SK-N-SH treated with all-trans-retinoic acid at 6 μM for 48 hours (cell line): ENCODE data around the gene NADSYN1.

Experiments
- ATAC-seq: fragments of 200-7000 bp; cut with Tn5 transposase; 3 replicates; pipeline ENCODE4 v1.9.1; 2020; ENCODE audit warnings: mild to moderate bottlenecking, moderate library complexity
- ARNTL ChIP-seq: fragments of 450-650 bp; formaldehyde crosslinking; IDR thresholded peaks from 2 replicates; pipeline ENCODE4 v1.5.0; 2020; ENCODE audit warnings: low read depth, mild to moderate bottlenecking, moderate library complexity, borderline replicate concordance
- BACH2 ChIP-seq: fragments of 250-450 bp; sonication (Bioruptor Pico); IDR thresholded peaks from 2 replicates; pipeline ENCODE4 v1.9.0; 2021; ENCODE audit warnings: mild to moderate bottlenecking, borderline replicate concordance
- CSDC2 ChIP-seq: fragments of 250-450 bp; sonication (Bioruptor Pico); IDR thresholded peaks from 2 replicates; pipeline ENCODE4 v1.5.0; 2020; ENCODE audit warnings: mild to moderate bottlenecking, moderate library complexity
- ESRRG ChIP-seq: fragments of 250-450 bp; sonication (Bioruptor Pico); IDR thresholded peaks from 2 replicates; pipeline ENCODE4 v1.6.1; 2021; ENCODE audit warnings: mild to moderate bottlenecking
- GLIS3 ChIP-seq: fragments of 250-450 bp; sonication (Bioruptor Pico); IDR thresholded peaks from 2 replicates; pipeline ENCODE4 v1.5.0; 2020; ENCODE audit warnings: mild to moderate bottlenecking, moderate library complexity
- ISL1 ChIP-seq: fragments of 250-450 bp; sonication (Bioruptor Pico); IDR thresholded peaks from 2 replicates; pipeline ENCODE4 v2.1.2; 2022; ENCODE audit warnings: mild to moderate bottlenecking, moderate library complexity
- OSR1 ChIP-seq: fragments of 250-450 bp; sonication (Bioruptor Pico); IDR thresholded peaks from 2 replicates; pipeline ENCODE4 v1.8.0; 2022; ENCODE audit warnings: moderate library complexity, mild to moderate bottlenecking, inconsistent platforms
- PPARA ChIP-seq: fragments of 250-450 bp; sonication (Bioruptor Pico); IDR thresholded peaks from 2 replicates; pipeline ENCODE4 v1.5.0; 2020; ENCODE audit warnings: mild to moderate bottlenecking, borderline replicate concordance
- RARB ChIP-seq: fragments of 250-450 bp; sonication (Bioruptor Pico); IDR thresholded peaks from 2 replicates; pipeline ENCODE4 v1.8.0; 2021; ENCODE audit warnings: mild to moderate bottlenecking, moderate library complexity
- SNAI2 ChIP-seq: fragments of 250-450 bp; sonication (Bioruptor Pico); IDR thresholded peaks from 2 replicates; pipeline ENCODE4 v1.5.0; 2020; ENCODE audit warnings: mild to moderate bottlenecking, moderate library complexity
- TCF4 ChIP-seq: fragments of 250-450 bp; sonication (Bioruptor Pico); IDR thresholded peaks from 2 replicates; pipeline ENCODE4 v1.8.0; 2021; ENCODE audit warnings: mild to moderate bottlenecking, moderate library complexity, borderline replicate concordance
- TOX ChIP-seq: fragments of 250-450 bp; sonication (Bioruptor Pico); IDR thresholded peaks from 2 replicates; pipeline ENCODE4 v1.8.0; 2021; ENCODE audit warnings: mild to moderate bottlenecking, moderate library complexity, borderline replicate concordance
- ZC3H10 ChIP-seq: fragments of 250-450 bp; sonication (Bioruptor Pico); IDR thresholded peaks from 2 replicates; pipeline ENCODE4 v1.5.1; 2021; ENCODE audit warnings: mild to moderate bottlenecking, moderate library complexity
- ZFP3 ChIP-seq: fragments of 250-450 bp; sonication (Bioruptor Pico); IDR thresholded peaks from 2 replicates; pipeline ENCODE4 v1.5.0; 2020; ENCODE audit warnings: mild to moderate bottlenecking, moderate library complexity
- ZFP30 ChIP-seq: fragments of 450-650 bp; formaldehyde crosslinking; IDR thresholded peaks from 2 replicates; pipeline ENCODE4 v1.5.0; 2022; ENCODE audit warnings: mild to moderate bottlenecking, moderate library complexity
- ZNF565 ChIP-seq: fragments of 450-650 bp; formaldehyde crosslinking; conservative IDR thresholded peaks from 2 replicates; pipeline ENCODE4 v1.5.0; 2020; ENCODE audit warnings: low read depth, mild to moderate bottlenecking, moderate library complexity
- ZNF70 ChIP-seq: fragments of 450-650 bp; formaldehyde crosslinking; IDR thresholded peaks from 2 replicates; pipeline ENCODE4 v1.5.0; 2020; ENCODE audit warnings: mild to moderate bottlenecking, moderate library complexity
- ZNF8 ChIP-seq: fragments of 450-650 bp; formaldehyde crosslinking; IDR thresholded peaks from 2 replicates; pipeline ENCODE4 v1.5.0; 2020; ENCODE audit warnings: mild to moderate bottlenecking, moderate library complexity
- TF ChIP-seq, protein P1 (sequence below): fragments of 250-450 bp; sonication (Bioruptor Pico); IDR thresholded peaks from 2 replicates; pipeline ENCODE4 v1.8.0; 2021; ENCODE audit warnings: low read depth, mild to moderate bottlenecking, moderate library complexity, borderline replicate concordance
- TF ChIP-seq, protein P2 (sequence below): fragments of 250-450 bp; sonication (Bioruptor Pico); IDR thresholded peaks from 2 replicates; pipeline ENCODE4 v1.5.0; 2020; ENCODE audit warnings: mild to moderate bottlenecking, moderate library complexity
- TF ChIP-seq, protein P3 (sequence below): fragments of 250-450 bp; sonication (Bioruptor Pico); IDR thresholded peaks from 2 replicates; pipeline ENCODE4 v1.5.1; 2021; ENCODE audit warnings: mild to moderate bottlenecking, moderate library complexity
- TF ChIP-seq, protein P4 (sequence below): fragments of 250-450 bp; sonication (Bioruptor Pico); IDR thresholded peaks from 2 replicates; pipeline ENCODE4 v1.8.0; 2020; ENCODE audit warnings: mild to moderate bottlenecking, moderate library complexity, borderline replicate concordance
- TF ChIP-seq, protein P5 (sequence below): fragments of 250-450 bp; sonication (Bioruptor Pico); IDR thresholded peaks from 2 replicates; pipeline ENCODE4 v1.5.1; 2020; ENCODE audit warnings: low read depth, mild to moderate bottlenecking, moderate library complexity

NADSYN1 gene

DNA sequence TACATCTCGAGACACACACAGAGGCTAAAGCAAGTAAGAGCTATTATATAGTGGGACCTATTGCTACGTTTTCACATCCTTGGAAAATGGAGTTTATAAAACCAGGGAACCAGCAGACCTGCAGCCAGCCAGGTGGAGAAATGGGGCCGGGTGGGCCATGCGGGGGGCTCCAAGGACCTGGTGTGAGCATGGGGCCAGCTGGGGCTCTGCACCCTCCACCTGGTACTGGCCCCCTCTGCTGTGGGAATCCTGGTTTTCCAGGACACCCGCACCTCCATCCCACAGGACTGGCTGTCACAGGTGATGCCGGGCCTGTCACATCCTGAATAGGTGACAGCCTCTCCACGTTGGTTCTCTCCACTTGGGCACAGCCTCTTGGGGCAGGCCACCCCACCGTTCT, 16.1 kb upstream of the NADSYN1 start:
- TF ChIP-seq, protein P1, sequence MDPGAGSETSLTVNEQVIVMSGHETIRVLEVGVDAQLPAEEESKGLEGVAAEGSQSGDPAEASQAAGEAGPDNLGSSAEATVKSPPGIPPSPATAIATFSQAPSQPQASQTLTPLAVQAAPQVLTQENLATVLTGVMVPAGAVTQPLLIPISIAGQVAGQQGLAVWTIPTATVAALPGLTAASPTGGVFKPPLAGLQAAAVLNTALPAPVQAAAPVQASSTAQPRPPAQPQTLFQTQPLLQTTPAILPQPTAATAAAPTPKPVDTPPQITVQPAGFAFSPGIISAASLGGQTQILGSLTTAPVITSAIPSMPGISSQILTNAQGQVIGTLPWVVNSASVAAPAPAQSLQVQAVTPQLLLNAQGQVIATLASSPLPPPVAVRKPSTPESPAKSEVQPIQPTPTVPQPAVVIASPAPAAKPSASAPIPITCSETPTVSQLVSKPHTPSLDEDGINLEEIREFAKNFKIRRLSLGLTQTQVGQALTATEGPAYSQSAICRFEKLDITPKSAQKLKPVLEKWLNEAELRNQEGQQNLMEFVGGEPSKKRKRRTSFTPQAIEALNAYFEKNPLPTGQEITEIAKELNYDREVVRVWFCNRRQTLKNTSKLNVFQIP (CRISPR knock-in tag) = no peak
- TF ChIP-seq TOX = no peak
- no peak for TF ChIP-seq ZFP3
- no peak for TF ChIP-seq ZC3H10 (CRISPR knock-in tag)
- TF ChIP-seq, protein P2, sequence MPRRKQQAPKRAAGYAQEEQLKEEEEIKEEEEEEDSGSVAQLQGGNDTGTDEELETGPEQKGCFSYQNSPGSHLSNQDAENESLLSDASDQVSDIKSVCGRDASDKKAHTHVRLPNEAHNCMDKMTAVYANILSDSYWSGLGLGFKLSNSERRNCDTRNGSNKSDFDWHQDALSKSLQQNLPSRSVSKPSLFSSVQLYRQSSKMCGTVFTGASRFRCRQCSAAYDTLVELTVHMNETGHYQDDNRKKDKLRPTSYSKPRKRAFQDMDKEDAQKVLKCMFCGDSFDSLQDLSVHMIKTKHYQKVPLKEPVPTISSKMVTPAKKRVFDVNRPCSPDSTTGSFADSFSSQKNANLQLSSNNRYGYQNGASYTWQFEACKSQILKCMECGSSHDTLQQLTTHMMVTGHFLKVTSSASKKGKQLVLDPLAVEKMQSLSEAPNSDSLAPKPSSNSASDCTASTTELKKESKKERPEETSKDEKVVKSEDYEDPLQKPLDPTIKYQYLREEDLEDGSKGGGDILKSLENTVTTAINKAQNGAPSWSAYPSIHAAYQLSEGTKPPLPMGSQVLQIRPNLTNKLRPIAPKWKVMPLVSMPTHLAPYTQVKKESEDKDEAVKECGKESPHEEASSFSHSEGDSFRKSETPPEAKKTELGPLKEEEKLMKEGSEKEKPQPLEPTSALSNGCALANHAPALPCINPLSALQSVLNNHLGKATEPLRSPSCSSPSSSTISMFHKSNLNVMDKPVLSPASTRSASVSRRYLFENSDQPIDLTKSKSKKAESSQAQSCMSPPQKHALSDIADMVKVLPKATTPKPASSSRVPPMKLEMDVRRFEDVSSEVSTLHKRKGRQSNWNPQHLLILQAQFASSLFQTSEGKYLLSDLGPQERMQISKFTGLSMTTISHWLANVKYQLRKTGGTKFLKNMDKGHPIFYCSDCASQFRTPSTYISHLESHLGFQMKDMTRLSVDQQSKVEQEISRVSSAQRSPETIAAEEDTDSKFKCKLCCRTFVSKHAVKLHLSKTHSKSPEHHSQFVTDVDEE (CRISPR knock-in tag) = no peak
- TF ChIP-seq GLIS3 = no peak
- no peak for TF ChIP-seq ARNTL (CRISPR knock-in tag)
- TF ChIP-seq, protein P3, sequence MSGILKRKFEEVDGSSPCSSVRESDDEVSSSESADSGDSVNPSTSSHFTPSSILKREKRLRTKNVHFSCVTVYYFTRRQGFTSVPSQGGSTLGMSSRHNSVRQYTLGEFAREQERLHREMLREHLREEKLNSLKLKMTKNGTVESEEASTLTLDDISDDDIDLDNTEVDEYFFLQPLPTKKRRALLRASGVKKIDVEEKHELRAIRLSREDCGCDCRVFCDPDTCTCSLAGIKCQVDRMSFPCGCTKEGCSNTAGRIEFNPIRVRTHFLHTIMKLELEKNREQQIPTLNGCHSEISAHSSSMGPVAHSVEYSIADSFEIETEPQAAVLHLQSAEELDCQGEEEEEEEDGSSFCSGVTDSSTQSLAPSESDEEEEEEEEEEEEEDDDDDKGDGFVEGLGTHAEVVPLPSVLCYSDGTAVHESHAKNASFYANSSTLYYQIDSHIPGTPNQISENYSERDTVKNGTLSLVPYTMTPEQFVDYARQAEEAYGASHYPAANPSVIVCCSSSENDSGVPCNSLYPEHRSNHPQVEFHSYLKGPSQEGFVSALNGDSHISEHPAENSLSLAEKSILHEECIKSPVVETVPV = no peak
- no peak for TF ChIP-seq TCF4 (CRISPR knock-in tag)
- no peak for TF ChIP-seq RARB (CRISPR knock-in tag)
- no peak for TF ChIP-seq ZFP30 (CRISPR knock-in tag)
- TF ChIP-seq CSDC2 (CRISPR knock-in tag) = no peak
- TF ChIP-seq ZNF70 (CRISPR knock-in tag) = no peak
- TF ChIP-seq, protein P4, sequence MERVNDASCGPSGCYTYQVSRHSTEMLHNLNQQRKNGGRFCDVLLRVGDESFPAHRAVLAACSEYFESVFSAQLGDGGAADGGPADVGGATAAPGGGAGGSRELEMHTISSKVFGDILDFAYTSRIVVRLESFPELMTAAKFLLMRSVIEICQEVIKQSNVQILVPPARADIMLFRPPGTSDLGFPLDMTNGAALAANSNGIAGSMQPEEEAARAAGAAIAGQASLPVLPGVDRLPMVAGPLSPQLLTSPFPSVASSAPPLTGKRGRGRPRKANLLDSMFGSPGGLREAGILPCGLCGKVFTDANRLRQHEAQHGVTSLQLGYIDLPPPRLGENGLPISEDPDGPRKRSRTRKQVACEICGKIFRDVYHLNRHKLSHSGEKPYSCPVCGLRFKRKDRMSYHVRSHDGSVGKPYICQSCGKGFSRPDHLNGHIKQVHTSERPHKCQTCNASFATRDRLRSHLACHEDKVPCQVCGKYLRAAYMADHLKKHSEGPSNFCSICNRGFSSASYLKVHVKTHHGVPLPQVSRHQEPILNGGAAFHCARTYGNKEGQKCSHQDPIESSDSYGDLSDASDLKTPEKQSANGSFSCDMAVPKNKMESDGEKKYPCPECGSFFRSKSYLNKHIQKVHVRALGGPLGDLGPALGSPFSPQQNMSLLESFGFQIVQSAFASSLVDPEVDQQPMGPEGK = no peak
- no peak for TF ChIP-seq PPARA (CRISPR knock-in tag)
- TF ChIP-seq, protein P5, sequence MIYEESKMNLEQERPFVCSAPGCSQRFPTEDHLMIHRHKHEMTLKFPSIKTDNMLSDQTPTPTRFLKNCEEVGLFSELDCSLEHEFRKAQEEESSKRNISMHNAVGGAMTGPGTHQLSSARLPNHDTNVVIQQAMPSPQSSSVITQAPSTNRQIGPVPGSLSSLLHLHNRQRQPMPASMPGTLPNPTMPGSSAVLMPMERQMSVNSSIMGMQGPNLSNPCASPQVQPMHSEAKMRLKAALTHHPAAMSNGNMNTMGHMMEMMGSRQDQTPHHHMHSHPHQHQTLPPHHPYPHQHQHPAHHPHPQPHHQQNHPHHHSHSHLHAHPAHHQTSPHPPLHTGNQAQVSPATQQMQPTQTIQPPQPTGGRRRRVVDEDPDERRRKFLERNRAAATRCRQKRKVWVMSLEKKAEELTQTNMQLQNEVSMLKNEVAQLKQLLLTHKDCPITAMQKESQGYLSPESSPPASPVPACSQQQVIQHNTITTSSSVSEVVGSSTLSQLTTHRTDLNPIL (CRISPR knock-in tag) = no peak
- no peak for TF ChIP-seq ISL1 (CRISPR knock-in tag)
- no peak for TF ChIP-seq SNAI2 (CRISPR knock-in tag)
- no peak for TF ChIP-seq ZNF565 (CRISPR knock-in tag)
- ATAC-seq = no peak

DNA sequence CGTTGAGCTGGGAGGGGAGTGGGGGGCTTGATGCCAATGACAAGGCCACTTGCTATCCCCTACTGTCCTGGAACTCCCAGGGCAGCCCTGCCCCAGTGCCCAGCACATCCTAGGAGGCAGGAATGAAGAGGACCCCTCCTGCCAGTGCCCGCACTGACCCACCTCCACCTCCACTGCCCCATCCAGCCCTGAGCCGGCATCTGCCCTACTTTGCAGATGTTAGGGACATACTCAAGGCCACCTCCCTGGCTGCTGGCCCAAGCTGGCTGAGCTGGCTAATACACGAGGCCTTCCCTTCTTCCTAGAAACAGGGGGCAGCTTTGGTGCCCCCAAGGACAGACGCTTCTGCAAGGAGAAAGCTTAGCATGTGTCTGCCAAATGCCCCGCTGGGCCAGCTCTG, 15.6 kb upstream of the NADSYN1 start:
- no peak for ATAC-seq
- TF ChIP-seq ISL1 (CRISPR knock-in tag) (no peak), TOX (no peak), SNAI2 (CRISPR knock-in tag) (no peak), BACH2 (CRISPR knock-in tag) (no peak), CSDC2 (CRISPR knock-in tag) (no peak), GLIS3 (no peak), ESRRG (CRISPR knock-in tag) (no peak), RARB (CRISPR knock-in tag) (no peak), ZC3H10 (CRISPR knock-in tag) (no peak), ZNF8 (CRISPR knock-in tag) (no peak), ZFP30 (CRISPR knock-in tag) (no peak), ARNTL (CRISPR knock-in tag) (no peak), ZNF565 (CRISPR knock-in tag) (no peak), OSR1 (CRISPR knock-in tag) (no peak)
- TF ChIP-seq, protein P1 (CRISPR knock-in tag) = no peak
- TF ChIP-seq, protein P4 = no peak
- TF ChIP-seq, protein P5 (CRISPR knock-in tag) = no peak
